Measurements from ENCODE around the gene ENTHD1.

GRCh38 chr22:39743935-39744334 is 149.6 kb downstream of the ENTHD1 start:
- TF ChIP-seq CTCF (IDR thresholded peaks at IDR 0.05; ENCODE audit: low read depth, low read length), result no peak
- no peak for TF ChIP-seq EZH2phosphoT487 (IDR thresholded peaks at IDR 0.05; ENCODE audit: low read depth)

Measured in OCI-LY3 (cell line).